Esophagus squamous epithelium (tissue), 4 donors: Measurements from ENCODE around the gene SCNN1B.

Source experiments
- POLR2A ChIP-seq, 4 donors: fragments of 450-650 bp; IDR thresholded peaks; one replicate each; pipeline ENCODE4 v1.6.1; 2017; ENCODE audit warnings: antibody characterized with exemption in 4 of 4, mild to moderate bottlenecking in 4 of 4, moderate library complexity in 3 of 4
- TF ChIP-seq, protein P1 (sequence below), 6 experiments: fragments of 450-650 bp in 4 of 6; fragments of 200-600 bp in 2 of 6; sonication (generic) in 2 of 6; IDR thresholded peaks; one replicate each; pipeline ENCODE4 v1.5.1; 2016 to 2019; ENCODE audit warnings: antibody characterized with exemption in 6 of 6, mild to moderate bottlenecking in 4 of 6, moderate library complexity in 4 of 6

GRCh38 chr16:23375643-23376042, 73.5 kb downstream of the SCNN1B start:
- TF ChIP-seq POLR2A (IDR thresholded peaks at IDR 0.05): no peak
- TF ChIP-seq, protein P1, sequence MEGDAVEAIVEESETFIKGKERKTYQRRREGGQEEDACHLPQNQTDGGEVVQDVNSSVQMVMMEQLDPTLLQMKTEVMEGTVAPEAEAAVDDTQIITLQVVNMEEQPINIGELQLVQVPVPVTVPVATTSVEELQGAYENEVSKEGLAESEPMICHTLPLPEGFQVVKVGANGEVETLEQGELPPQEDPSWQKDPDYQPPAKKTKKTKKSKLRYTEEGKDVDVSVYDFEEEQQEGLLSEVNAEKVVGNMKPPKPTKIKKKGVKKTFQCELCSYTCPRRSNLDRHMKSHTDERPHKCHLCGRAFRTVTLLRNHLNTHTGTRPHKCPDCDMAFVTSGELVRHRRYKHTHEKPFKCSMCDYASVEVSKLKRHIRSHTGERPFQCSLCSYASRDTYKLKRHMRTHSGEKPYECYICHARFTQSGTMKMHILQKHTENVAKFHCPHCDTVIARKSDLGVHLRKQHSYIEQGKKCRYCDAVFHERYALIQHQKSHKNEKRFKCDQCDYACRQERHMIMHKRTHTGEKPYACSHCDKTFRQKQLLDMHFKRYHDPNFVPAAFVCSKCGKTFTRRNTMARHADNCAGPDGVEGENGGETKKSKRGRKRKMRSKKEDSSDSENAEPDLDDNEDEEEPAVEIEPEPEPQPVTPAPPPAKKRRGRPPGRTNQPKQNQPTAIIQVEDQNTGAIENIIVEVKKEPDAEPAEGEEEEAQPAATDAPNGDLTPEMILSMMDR (IDR thresholded peaks at IDR 0.05): no peak
